Occipital lobe (tissue), 2 donors: ENCODE data around the gene PXYLP1. TPM values are rescaled to one million over a fixed set of nuclear protein-coding genes. Genes with fewer than 3 reads are reported as not detected.

Experiments used
- DNase-seq: peaks from one replicate; lab custom pipeline; 2025; lab: John Stamatoyannopoulos, UW
- total RNA-seq: library from RNA; depleted of rRNA; stranded (reverse); fragments of >200 nt; gene quantifications from one replicate; pipeline ENCODE4 v1.2.3, GENCODE V29; 2014

The PXYLP1 gene
- total RNA-seq, 1 donor from 2014 or later, result 42.4 TPM

DNA sequence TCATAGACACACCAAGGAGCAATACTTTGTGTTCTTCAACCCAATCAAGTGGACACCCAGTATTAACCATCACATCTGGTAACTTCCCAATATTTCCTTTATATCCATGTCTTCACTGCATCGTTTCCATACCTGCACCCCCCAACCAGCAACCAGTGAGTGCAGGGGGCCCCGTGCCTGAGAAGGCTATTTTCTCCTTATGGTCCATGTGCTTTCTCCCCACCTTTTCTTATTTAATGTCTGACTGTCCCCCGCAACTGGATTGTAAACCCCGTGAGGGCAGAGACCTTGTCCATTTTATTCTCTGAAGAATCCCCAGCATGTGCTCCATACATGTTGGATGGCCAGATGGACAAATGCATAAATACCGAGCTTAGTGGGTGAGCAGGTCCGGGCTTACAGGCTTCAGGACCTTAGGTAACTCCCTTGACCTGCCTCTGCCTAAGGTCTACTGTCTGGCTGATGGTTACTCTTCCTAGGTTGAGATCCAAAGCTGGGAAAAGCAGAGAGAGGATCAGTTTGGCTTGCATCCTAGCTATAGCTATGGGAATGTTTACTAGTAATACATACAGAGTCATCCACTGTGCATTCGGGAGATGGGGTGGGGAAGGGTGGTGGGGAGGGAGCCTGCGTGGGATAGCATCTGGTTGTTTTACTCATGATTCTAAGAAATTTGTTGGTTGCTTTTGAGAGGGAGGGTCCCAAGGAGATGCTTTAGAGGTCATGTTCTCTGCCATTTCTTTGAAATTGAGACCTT is 41.5 kb downstream of the PXYLP1 start:
- DNase-seq, result no peak

DNA sequence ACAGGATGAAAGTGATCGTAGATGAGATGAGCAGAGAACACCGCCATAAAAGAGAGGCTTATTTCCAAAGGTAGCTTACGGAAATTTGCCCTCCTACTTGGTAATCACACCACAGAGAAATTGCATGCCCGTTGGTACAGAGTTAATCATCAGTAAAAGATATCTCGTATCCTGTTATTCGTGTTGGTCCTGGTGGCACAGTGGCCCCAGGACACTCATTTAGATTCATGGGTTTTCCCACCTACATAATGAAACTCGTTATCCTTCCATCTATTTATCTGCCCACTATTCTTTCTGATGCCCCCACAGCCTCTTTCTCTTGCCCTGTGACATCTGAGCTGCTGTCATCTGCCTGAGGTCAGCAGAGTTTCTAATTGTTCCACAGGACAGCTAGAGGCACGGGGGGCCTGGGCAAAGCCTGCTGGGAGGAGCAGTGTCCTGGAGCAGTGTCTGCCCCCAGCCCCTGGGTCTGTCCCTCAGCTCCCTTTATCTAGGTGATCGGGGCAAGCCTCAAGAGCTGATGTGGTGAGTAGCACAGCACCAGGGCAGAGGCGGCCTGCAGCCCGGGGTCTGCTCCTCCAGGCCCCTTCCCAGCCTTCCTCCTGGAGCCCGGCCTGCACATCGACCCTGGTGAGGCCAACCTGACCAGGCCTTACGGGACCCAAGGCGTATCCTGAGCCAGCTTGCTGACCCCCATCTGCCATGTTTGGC is 42.2 kb downstream of the PXYLP1 start:
- DNase-seq, result no peak

DNA sequence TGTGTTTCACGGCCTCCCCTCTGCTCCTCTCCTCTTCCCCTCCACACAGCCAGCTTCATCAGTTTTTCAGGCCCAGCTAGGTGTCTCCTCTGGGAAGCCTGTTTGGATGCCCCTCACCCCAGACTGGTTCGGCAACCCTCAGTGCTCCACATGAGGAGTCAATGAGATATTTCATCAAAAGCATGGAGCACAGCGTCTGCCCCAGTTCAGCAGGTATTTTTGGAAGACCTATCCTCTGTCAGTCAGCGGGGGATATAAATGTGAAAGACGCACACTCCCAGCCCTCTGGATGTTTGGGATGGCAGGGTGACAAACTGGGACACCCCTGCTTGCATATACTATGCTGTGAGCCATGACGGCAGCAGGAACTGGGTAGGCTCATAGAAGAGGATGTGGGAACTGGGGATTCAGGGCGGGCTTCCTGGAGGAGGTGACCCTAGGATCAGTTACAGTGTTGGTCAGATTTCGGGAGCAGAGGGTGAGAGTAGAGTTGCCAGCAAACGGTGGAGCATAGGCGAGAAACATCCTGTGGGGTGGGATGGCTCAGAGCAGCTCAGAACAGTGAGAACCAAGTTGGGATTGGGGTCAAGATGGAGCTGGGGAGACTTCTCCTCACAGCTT is 42.9 kb downstream of the PXYLP1 start:
- DNase-seq, result no peak

DNA sequence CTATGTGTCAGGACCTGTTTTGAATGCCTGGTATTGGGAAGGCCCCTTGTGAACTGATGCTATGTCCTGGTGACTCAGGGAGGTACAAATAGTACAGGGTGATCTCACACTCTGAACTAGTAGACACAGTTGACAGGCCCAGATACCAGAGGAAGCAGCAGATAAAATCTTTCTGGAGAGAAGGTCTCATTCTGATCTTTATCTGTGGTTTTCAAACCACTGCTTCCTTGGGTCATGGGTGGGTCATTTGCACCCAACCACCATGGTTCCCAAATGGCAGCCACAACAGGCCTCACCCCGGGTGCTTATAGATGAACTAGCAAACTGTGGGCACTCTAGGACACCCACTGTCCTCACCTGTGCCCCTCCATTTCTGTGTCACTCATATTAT is 43.4 kb downstream of the PXYLP1 start:
- DNase-seq, result no peak

DNA sequence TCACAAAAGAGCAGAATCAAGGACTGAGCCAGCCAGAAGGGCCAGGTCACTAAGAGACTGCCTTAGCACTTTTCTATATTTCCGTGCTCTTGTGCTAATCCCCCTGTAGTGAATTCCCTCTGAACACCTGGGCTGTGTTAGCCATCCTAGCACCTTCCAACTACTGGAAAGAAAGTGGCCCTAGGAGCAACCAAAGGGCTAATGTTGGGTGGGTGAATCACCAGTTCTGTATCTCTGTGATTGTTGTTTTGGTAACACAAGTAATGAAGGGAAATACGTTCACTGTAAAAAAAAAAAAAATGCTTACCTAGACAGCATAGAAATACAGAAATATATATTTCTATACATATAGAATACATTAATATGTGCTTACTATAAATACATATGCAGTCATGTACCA is 43.9 kb downstream of the PXYLP1 start:
- DNase-seq, result no peak

DNA sequence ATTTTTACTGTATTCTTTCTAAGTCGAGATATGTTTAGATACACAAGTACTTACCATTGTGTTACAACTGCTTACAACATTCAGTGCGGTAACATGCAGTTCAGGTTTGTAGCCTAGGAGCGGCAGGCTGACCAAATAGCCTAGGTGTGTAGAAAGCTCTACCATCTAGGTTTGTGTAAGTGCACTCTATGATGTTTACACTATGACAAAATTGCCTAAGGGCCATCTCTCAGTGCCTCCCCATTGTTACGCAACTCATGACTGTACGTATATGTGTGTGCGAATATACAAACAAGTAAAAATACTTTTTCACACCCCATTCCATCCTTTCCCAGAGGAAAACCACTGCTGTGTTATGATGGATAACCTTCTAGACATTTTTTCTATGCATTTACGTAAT is 44.3 kb downstream of the PXYLP1 start:
- DNase-seq, result no peak

DNA sequence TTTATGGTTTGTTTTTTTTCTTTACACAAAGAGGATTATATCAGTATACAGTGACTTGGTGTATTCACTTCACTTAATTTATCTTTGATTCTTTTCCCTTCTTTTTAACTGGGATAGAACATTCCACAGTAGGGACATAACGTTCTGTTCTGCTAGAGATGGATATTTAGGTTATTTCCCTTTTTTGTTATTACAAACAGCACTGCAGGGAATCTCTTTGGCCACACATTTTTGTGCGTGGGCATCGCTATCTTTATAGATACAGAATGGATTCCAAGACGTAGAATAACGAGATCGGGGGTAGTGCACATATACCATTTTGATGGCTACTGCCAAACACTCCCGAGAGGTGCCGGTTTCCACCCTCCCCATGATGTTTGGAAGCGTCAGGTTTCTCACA is 44.8 kb downstream of the PXYLP1 start:
- DNase-seq, result no peak

DNA sequence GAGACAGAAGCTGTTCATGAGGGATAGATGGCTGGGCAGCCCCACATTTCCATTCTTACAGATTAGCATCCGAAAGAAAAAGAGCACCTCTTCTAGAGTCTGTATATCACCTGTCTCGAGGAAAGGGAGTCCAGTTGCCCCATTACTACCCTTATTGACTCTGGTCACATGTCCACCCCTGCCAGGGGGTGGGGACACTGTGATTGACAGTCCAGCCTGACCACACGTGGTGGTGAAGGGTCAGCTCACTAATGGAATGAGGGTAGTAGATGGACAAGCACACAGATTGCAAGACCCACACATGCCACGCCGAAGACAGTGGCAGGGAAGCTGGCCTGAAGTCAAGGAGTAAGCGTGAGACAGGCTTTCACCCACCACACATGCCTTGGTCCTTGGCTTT is 45.8 kb downstream of the PXYLP1 start:
- DNase-seq, result no peak

DNA sequence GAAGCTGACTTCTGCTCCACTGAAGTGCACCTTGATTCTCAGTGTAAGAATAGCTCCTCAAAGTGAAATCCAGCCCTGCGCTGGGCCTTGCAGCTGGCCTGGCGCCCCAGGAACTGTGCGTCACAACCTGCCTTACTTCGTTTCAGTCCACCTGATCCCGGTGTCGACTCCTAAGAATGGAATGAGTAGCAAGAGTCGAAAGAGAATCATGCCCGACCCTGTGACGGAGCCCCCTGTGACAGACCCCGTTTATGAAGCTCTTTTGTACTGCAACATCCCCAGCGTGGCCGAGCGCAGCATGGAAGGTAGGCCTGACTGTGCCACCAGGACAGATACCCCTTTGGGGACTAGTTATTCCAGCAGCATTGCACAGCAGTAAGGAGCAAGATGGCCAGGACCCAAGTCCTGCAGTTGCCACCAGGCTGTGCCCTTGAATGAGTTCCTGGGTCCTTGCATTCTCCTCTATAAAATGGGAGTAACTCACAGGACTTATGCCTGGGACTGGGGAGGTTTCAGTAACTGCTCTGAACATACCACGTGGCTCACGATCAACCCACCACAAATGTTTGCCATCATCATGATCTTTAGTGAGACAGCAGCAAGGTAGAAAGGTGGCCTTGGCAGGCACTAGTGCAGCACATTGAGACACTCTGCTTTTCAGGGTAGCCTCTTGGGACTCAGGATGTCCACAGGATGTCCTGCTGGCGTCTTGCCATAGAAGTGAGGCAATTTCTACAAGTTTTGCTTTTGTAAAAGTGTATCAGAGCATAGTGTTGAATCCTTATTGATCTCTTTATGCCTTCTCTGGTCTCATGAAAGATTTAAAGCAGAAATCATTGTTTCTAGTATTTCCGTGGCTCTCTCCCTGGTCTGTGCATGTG is 46.8 kb downstream of the PXYLP1 start:
- DNase-seq, result no peak

DNA sequence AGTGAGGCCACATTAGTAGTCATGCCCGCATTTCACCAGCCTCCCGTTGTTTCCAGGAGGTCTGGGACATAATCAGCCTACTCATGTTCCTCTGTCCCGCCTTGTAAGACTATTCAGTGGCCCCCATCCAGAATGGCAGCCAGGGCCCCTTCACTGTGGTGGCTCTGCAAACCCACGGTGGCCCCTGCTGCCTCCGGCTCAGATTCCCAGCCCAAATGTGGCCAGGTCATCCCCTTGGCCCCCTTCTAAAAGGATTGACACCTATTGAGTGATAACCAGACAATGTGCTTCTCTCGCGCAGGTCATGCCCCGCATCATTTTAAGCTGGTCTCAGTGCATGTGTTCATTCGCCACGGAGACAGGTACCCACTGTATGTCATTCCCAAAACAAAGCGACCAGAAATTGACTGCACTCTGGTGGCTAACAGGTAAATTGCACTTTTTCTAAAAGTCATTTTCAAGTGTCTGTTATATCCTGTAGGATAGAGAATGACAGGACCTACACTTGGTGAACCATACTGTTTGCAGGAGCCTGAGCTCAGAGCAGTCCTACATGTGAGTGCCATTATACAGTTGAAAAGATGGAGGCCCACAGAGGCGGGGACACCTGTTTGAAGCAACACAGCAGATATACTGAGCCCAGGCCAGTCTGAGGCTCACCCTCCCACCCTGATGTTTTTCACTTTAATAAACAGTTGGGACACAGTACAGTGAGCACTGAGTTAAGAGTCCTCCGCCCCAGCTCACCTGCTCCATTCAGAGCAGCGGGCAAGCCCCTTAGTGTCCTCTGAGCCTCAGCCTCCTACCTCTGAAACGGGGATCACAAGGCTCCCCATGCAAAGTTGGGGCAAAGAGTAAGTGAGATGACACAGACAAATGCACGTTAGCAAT is 47.7 kb downstream of the PXYLP1 start:
- DNase-seq, result no peak

DNA sequence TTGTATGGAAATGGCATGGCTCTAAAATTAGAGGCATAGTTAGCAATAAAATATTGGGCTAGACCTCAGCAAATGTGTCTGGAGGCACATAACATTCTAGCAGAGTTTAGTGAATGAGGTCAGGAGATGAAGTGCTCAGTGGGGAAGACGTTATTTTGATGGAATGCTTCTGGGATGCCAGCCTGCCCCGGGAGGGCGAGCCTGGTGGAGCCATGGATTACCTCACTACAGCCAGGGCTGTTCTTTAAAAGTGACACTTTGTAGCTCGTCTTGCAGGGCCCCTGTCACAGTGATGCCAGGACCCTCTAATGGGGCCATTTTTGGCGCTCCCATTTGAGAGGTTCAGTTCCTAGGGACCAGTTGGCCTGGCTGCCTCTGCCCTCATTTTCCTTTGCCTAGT is 48.5 kb downstream of the PXYLP1 start:
- no peak for DNase-seq

DNA sequence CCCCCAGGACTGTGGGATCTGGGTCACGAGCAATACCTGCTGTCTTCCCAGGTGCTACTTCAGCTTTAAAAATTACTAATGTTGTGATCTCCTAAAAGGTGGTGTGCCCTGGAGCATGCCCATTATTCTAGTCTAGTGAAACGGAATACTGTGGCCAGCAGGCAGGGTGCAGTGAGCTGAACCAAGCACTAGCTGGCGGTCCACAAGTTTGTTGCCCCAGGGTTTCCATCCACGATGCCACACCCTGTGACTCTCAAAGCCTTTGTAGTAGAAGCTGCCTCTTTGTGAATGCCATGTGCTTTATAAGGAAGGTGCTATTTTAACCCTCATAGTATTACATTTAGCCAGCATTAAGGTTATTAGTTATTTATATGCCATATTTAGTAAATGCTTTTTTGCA is 49.1 kb downstream of the PXYLP1 start:
- DNase-seq, result no peak

DNA sequence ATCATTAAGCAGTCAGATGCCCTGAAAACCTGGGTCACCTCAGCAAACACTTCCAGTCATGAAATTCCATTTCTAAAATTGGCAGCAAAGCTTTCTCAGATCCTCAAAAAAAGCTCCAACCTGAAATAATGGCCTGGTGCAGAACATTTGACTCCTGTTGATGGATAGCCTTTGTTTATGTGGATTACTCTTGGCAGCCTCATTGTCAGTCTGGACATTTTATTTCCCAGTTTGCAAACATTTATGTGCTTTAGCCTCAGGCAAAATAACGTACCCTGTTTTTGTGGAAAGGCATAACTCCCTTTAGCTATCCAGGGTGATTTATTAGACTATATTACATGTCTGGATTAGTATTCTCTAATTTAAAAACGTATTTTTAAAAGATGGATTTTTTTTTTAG is 53.9 kb downstream of the PXYLP1 start:
- DNase-seq, result no peak

DNA sequence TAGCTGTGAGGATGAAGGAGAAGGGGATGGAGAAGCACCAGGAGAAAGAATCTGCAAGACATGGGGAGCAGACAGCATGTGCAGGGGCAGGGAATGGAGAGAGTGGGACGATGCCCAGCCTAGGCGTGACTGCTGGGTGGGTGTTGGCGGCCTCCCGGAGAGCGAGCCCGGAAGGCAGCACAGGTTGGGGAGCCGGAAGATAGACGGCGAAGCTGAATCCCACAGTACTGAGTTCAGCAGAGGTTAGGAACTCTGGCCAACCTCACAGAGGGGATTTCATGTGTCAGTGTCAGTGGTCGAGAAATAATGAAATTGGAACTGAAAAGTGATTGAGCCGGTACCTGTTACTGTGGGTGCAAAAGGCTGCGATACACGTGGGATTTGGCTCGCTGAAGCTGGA is 55.2 kb downstream of the PXYLP1 start:
- DNase-seq, result no peak

DNA sequence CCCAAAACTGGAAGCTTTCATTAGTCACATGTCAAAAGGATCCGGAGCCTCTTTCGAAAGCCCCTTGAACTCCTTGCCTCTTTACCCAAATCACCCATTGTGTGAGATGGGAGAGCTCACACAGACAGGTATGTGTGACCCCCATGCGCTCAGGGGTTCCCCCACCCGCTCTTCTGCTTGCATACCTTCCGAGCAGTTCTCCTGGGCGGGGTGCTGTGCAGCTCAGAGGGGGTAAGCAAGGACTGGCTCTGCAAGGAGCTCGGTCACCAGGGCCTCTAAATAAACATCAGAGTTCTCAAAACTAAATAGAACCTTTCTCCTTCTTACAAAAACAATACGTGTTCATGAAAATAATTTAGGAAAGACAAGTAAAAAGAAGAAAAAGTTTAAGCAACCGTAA is 55.7 kb downstream of the PXYLP1 start:
- DNase-seq, result no peak

DNA sequence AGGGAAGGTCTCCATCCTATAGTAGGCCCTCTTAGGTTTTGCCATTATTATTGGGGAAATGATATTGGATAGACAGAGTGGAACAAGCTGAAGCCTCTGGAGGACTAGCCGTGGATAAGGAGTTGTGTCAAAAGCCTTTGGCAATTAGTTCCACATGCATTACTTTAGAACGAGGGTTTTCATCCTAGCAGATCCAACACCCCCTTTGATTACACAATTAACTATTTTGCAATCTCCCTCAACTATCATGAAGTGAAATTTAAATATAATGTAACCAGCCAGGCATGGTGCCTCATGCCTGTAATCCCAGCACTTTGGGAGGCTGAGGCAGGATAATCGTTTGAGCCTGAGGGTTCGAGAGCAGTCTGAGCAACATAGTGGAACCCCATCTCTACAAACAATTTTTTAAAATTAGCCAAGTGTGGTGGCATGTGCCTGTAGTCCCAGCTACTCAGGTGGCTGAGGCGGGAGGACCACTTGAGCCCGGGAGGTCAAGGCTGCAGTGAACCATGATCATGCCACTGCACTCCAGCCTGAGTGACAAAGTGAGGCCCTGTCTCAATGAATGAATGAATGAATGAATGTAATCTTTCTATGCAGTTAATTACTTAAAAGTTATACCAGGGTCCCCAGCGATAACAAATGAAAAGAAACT is 56.8 kb downstream of the PXYLP1 start:
- DNase-seq, result no peak

DNA sequence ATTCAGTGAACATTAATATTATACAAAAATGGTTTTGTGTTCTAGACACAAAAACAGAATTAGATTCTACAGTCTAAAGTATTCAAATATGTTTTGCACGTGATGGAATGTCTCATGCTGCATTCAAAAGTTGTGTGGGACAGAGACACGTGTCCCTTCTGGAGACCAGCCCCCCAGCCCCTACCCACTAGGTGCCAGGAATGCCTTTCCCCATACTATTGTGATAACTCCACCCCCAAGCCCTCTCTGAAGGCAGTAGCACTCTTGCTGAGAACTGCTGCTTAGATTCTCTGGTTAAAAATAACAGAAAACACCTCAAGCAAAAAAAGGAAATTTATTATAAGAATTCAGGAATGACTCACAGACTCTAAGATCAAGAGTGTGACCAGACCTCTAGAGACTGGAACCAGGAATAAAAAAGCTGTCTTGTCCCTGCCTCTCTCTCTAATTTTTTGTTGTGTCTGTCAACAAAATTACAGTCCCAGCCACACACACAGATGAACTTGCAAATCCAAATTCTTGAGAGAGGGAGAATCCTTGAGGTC is 57.7 kb downstream of the PXYLP1 start:
- no peak for DNase-seq

DNA sequence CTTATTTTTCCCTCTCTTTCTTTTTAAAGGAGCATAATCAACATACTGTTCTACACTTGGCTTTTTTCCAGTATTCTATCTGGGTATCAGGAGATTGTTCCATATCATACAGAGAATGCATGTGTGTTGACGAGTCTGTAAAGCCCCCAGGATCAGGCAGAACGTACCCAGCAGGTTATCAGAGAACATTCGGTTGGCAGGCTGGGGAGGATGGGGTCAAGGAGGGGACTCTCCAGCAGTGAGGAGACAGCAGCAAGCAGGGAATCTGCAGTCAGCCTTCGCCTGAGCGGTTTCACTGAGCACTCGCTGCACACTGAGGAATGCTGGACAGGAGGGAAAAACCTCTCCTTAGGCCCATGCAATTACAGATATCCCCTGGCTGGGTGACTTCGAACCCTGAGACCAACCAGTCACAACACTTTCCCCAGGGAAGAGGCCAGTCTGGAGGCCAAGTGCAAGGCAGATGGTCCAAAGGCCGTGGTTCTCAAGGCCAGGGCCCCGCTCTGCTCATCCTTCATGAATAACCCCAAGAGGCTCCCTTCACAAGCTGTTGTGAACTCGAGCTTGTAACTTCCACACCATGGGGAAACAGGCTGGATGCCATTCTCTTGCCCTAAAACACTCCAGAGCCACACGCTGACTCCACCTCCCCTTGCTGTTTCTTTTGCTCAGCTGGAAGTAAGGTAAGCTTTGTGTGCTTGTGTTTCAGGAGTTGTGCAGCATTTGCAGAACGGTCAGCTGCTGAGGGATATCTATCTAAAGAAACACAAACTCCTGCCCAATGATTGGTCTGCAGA is 60.1 kb downstream of the PXYLP1 start:
- no peak for DNase-seq
